Activated CD8-positive, alpha-beta T cell treated with anti-CD3 and anti-CD28 coated beads for 36 hours (primary cell): ENCODE measurements around the gene KMO. TPM values are rescaled to one million over a fixed set of nuclear protein-coding genes. Genes with fewer than 3 reads are reported as not detected.

Experiments used
- ATAC-seq: fragments of 200-7000 bp; cut with Tn5 transposase; one replicate; pipeline ENCODE4 v1.10.0; 2021; ENCODE audit warnings: mild to moderate bottlenecking, moderate library complexity
- CTCF ChIA-PET: fragments of 350-600 bp; sonication (Branson Sonifier 250); formaldehyde crosslinking; loops from one replicate; lab custom pipeline; 2021; ENCODE audit warnings: antibody characterized with exemption; lab: Charles Lee
- POLR2A ChIA-PET: fragments of 350-600 bp; sonication (Branson Sonifier 250); formaldehyde crosslinking; loops from one replicate; lab custom pipeline; 2021; ENCODE audit warnings: antibody characterized with exemption; lab: Charles Lee
- DNase-seq: peaks from one replicate; pipeline ENCODE4 v3.0.0-alpha.2; 2020
- H3K27ac Mint-ChIP-seq: one replicate; pipeline ENCODE4 v1.8.0; 2021; ENCODE audit warnings: mild to moderate bottlenecking, mixed read lengths
- H3K27me3 Mint-ChIP-seq: one replicate; pipeline ENCODE4 v1.8.0; 2021; ENCODE audit warnings: mixed read lengths
- H3K36me3 Mint-ChIP-seq: one replicate; pipeline ENCODE4 v1.8.0; 2021; ENCODE audit warnings: low read depth, mixed read lengths
- H3K4me1 Mint-ChIP-seq: one replicate; pipeline ENCODE4 v1.8.0; 2021; ENCODE audit warnings: low read depth, mixed read lengths
- H3K4me3 Mint-ChIP-seq: one replicate; pipeline ENCODE4 v1.8.0; 2021; ENCODE audit warnings: mild to moderate bottlenecking, moderate library complexity, mixed read lengths
- H3K9me3 Mint-ChIP-seq: one replicate; pipeline ENCODE4 v1.8.0; 2021; ENCODE audit warnings: mixed read lengths
- CTCF ChIP-seq: fragments of 200-600 bp; IDR thresholded peaks from one replicate; pipeline ENCODE4 v1.8.0; 2022; ENCODE audit warnings: antibody characterized with exemption, mild to moderate bottlenecking
- intact Hi-C: fragments of 100-400 bp; cut with micrococcal nuclease; formaldehyde crosslinking; loops from one replicate; pipeline ENCODE4 v1.10.0; 2022
- total RNA-seq, 2 experiments: library from RNA; stranded (reverse); gene quantifications; one replicate each; pipeline ENCODE4 v1.2.3, GENCODE V29; 2021

Gene KMO
- total RNA-seq, 2 experiments from 2014 or later: 0.18 TPM; not detected in 1

- no peaks in the 10 kb centered on the region for H3K27me3 Mint-ChIP-seq
- no peak for TF ChIP-seq CTCF
- DNase-seq (no peak), ATAC-seq (no peak)
- H3K4me1 Mint-ChIP-seq: peaks cover 13% of the 10 kb centered on the region
- H3K36me3 Mint-ChIP-seq: no peaks in the 10 kb centered on the region
- ChIA-PET CTCF (interaction anchor here (0.6 to 4.5 kb wide), 46 partner anchors 8 to 408 kb away, joined by 3 to 37 read pairs (median 4); partner anchors contain the start of genes EXO1, FH, KMO and MAP1LC3C), POLR2A (no interaction called here)
- H3K27ac Mint-ChIP-seq: no peak overlapping the region
- H3K4me3 Mint-ChIP-seq: no peak overlapping the region
- intact Hi-C loops: loop anchor here (5.0 to 10.0 kb wide), 4 partner anchors 78 to 395 kb away; partner anchors contain the start of genes EXO1 and KMO
- no peaks in the 10 kb centered on the region for H3K9me3 Mint-ChIP-seq
Observed at GRCh38 chr1:241610056-241610815, 78.1 kb downstream of the KMO start.

- peak; percentile 81 for TF ChIP-seq CTCF
- no peak for DNase-seq
- ATAC-seq: peak; percentile 87
- Mint-ChIP-seq H3K9me3 (no peaks in the 10 kb centered on the region), H3K36me3 (no peaks in the 10 kb centered on the region), H3K27me3 (no peaks in the 10 kb centered on the region), H3K4me1 (peaks cover 13% of the 10 kb centered on the region), H3K4me3 (no peak overlapping the region), H3K27ac (no peak overlapping the region)
- intact Hi-C loops: loop anchor here (5.0 to 10.0 kb wide), 4 partner anchors 79 to 394 kb away; partner anchors contain the start of genes EXO1 and KMO
- CTCF ChIA-PET: interaction anchor here (0.6 to 4.5 kb wide), 46 partner anchors 9 to 407 kb away, joined by 3 to 37 read pairs (median 3); partner anchors contain the start of genes EXO1, FH, KMO and MAP1LC3C
- POLR2A ChIA-PET: interaction anchor here (0.6 to 1.1 kb wide), 2 partner anchors 14 to 28 kb away, joined by 3 read pairs; no protein-coding TSS in a partner anchor
Observed at GRCh38 chr1:241611063-241611462, 78.9 kb downstream of the KMO start.

GRCh38 chr1:241611736-241612135, 79.6 kb downstream of the KMO start:
- Mint-ChIP-seq H3K9me3 (no peaks in the 10 kb centered on the region), H3K4me3 (no peak overlapping the region), H3K36me3 (no peaks in the 10 kb centered on the region), H3K4me1 (peaks cover 13% of the 10 kb centered on the region), H3K27me3 (no peaks in the 10 kb centered on the region), H3K27ac (no peak overlapping the region)
- intact Hi-C loops: loop anchor here (5.0 to 10.0 kb wide), 4 partner anchors 79 to 393 kb away; partner anchors contain the start of genes EXO1 and KMO
- POLR2A ChIA-PET: interaction anchor here (0.6 to 1.1 kb wide), 3 partner anchors 15 to 28 kb away, joined by 3 read pairs; no protein-coding TSS in a partner anchor
- no peak for TF ChIP-seq CTCF
- DNase-seq: no peak
- CTCF ChIA-PET: interaction anchor here (0.8 to 4.5 kb wide), 21 partner anchors 9 to 386 kb away, joined by 3 to 37 read pairs (median 6); partner anchors contain the start of genes EXO1, KMO and MAP1LC3C
- no peak for ATAC-seq

GRCh38 chr1:241612533-241613477, 80.6 kb downstream of the KMO start:
- Mint-ChIP-seq H3K9me3 (no peaks in the 10 kb centered on the region), H3K4me3 (no peak overlapping the region), H3K27ac (no peak overlapping the region), H3K36me3 (no peaks in the 10 kb centered on the region), H3K27me3 (no peaks in the 10 kb centered on the region), H3K4me1 (peaks cover 18% of the 10 kb centered on the region)
- DNase-seq (no peak), ATAC-seq (no peak)
- CTCF ChIA-PET: interaction anchor here (1.2 to 4.5 kb wide), 11 partner anchors 8 to 385 kb away, joined by 3 to 37 read pairs (median 14); partner anchors contain the start of genes KMO and MAP1LC3C
- intact Hi-C loops: loop anchor here (5.0 to 10.0 kb wide), 4 partner anchors 81 to 392 kb away; partner anchors contain the start of genes EXO1 and KMO
- TF ChIP-seq CTCF: no peak
- POLR2A ChIA-PET: interaction anchor here (1.2 to 1.6 kb wide), 3 partner anchors 12 to 235 kb away, joined by 3 to 6 read pairs (median 4); partner anchors contain the start of gene EXO1
